ENCODE data around the gene SGCA. TPM values are rescaled to one million over a fixed set of nuclear protein-coding genes. Genes with fewer than 3 reads are reported as not detected.

SGCA gene
- total RNA-seq, 2 experiments from 2014 or later: 0.34 TPM; not detected in 1

DNA sequence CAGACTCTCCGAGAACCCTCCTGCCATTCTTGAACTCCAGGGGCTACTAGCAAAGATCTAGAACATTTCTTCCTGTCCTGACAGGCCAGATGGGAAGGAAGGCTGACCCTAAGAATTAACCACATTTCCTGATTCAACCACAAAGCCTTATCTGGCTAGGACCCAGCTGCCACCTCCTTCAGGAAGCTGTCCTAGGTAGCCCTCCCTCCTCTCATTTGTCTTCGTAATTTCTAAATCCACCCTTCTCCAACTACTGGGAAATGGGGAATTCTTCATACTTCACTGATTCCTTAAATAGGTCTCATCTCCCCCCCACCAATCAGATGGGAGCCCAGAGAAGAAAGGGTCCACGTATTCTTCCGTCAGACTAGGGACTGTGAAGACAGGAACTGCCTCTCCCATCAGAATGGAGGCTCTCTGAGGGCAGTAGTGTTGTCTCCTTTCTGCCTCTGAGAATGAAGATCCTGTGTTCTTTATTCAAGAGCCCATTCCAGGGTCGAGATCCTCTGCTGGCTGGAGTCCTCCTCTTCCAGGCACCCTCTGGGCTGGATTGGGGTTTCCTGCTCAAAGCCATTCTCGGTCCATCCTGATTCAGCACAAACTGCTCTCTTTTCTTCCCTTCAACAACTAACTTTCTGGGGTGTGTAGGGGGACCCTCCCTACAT is 38.0 kb upstream of the SGCA start:
- no peak for ATAC-seq
- TF ChIP-seq, protein P1, sequence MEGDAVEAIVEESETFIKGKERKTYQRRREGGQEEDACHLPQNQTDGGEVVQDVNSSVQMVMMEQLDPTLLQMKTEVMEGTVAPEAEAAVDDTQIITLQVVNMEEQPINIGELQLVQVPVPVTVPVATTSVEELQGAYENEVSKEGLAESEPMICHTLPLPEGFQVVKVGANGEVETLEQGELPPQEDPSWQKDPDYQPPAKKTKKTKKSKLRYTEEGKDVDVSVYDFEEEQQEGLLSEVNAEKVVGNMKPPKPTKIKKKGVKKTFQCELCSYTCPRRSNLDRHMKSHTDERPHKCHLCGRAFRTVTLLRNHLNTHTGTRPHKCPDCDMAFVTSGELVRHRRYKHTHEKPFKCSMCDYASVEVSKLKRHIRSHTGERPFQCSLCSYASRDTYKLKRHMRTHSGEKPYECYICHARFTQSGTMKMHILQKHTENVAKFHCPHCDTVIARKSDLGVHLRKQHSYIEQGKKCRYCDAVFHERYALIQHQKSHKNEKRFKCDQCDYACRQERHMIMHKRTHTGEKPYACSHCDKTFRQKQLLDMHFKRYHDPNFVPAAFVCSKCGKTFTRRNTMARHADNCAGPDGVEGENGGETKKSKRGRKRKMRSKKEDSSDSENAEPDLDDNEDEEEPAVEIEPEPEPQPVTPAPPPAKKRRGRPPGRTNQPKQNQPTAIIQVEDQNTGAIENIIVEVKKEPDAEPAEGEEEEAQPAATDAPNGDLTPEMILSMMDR (IDR thresholded peaks at IDR 0.05): no peak
- intact Hi-C loops (cut with micrococcal nuclease): no loop called here
- peaks cover 23% of the 10 kb centered on the region for H3K27me3 Mint-ChIP-seq
- H3K4me1 Mint-ChIP-seq (ENCODE audit: low read depth): peaks cover 22% of the 10 kb centered on the region
- ChIA-PET CTCF (interaction anchor here (0.6 to 4.6 kb wide), 3 partner anchors 11 to 307 kb away, joined by 3 to 24 read pairs (median 9); no protein-coding TSS in a partner anchor), POLR2A (interaction anchor here (0.6 kb wide), 1 partner anchor 13 kb away, joined by 3 read pairs; no protein-coding TSS in a partner anchor)
- H3K4me3 Mint-ChIP-seq: no peak overlapping the region
- no peaks in the 10 kb centered on the region for H3K9me3 Mint-ChIP-seq
- H3K27ac Mint-ChIP-seq: no peak overlapping the region
- peaks cover 4% of the 10 kb centered on the region for H3K36me3 Mint-ChIP-seq (ENCODE audit: low read depth)
- no peak for DNase-seq

DNA sequence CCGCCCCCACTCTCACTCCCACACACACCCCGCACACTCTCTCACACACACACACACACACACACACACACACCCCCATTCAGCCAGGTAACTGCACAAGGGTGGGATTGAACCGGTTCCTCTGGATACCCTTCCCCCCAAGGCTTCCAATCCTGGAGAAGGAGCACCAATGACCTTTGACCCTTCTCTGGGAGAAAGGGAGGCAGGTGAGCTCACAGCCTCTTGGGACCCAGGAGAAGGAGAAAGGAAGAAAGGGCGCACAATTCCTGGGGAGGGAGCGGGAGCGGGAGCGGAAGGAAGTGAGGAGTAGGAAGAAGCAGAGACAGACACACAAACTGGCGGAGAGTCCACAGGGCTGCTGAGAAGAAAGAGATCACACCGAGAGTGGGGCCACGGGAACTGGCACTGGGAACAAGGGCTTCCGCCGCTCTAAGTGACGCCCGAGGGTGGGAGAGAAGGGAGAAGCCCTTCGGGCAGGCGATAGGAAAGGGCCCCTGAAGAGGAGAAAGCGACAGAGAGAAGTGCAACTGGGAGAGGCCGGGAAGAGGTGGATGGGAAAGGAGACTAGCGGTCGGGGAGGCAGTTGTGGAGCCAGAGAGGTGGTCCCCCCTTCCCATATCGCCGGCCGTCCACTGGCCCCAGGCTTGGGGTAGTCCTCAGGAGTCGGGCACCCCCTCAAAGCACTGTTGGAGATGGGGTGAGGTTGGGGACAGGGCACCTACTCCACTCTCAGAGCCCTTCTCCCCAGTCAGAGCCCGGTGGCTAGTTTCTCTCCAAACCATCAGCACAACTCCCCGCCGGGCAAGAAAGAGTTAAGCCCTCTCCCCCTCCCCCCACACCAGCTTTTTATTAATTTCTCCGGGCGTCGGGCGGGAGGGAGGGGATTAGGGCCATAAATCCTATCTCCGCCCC is 37.1 kb upstream of the SGCA start:
- no peaks in the 10 kb centered on the region for H3K9me3 Mint-ChIP-seq

DNA sequence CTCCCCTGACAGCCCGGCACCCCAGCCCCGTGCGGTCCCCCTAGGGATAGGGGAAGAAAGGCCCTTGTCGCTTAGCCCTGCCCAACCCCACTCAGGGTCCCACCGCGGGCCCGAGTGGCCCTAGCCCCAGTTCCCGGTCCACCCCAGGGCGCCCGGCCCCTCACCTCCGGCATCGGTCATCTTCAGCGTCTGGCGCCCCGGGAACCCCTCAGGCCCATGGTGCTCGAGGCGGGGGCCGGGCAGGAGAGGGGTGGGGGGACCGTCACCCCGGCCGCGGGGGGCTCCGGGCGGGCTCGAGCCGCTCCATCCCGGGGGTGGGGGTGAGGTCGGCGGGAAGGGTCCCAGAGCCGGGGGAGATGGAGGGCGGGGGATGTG is 36.5 kb upstream of the SGCA start:
- CTCF ChIA-PET: interaction anchor here (1.7 to 3.0 kb wide), 4 partner anchors 11 to 32 kb away, joined by 5 to 23 read pairs (median 11); partner anchors contain the start of gene PPP1R9B
- peaks cover 4% of the 10 kb centered on the region for H3K36me3 Mint-ChIP-seq (ENCODE audit: low read depth)
- POLR2A ChIA-PET: no interaction called here

More for the DNA sequence above, 37.1 kb upstream of the SGCA start:
- intact Hi-C loops (cut with micrococcal nuclease): no loop called here
- DNase-seq (no peak), ATAC-seq (no peak)
- CTCF ChIA-PET: interaction anchor here (0.6 to 4.6 kb wide), 2 partner anchors 13 kb away, joined by 3 to 24 read pairs; no protein-coding TSS in a partner anchor
- peak overlapping the region; percentile 9 for H3K4me3 Mint-ChIP-seq
- no peak overlapping the region for H3K27ac Mint-ChIP-seq
- peaks cover 23% of the 10 kb centered on the region for H3K27me3 Mint-ChIP-seq
- POLR2A ChIA-PET: interaction anchor here (0.6 kb wide), 1 partner anchor 12 kb away, joined by 3 read pairs; no protein-coding TSS in a partner anchor
- peaks cover 22% of the 10 kb centered on the region for H3K4me1 Mint-ChIP-seq (ENCODE audit: low read depth)
- TF ChIP-seq, protein P1 (IDR thresholded peaks at IDR 0.05): no peak
- H3K36me3 Mint-ChIP-seq (ENCODE audit: low read depth): peaks cover 4% of the 10 kb centered on the region

DNA sequence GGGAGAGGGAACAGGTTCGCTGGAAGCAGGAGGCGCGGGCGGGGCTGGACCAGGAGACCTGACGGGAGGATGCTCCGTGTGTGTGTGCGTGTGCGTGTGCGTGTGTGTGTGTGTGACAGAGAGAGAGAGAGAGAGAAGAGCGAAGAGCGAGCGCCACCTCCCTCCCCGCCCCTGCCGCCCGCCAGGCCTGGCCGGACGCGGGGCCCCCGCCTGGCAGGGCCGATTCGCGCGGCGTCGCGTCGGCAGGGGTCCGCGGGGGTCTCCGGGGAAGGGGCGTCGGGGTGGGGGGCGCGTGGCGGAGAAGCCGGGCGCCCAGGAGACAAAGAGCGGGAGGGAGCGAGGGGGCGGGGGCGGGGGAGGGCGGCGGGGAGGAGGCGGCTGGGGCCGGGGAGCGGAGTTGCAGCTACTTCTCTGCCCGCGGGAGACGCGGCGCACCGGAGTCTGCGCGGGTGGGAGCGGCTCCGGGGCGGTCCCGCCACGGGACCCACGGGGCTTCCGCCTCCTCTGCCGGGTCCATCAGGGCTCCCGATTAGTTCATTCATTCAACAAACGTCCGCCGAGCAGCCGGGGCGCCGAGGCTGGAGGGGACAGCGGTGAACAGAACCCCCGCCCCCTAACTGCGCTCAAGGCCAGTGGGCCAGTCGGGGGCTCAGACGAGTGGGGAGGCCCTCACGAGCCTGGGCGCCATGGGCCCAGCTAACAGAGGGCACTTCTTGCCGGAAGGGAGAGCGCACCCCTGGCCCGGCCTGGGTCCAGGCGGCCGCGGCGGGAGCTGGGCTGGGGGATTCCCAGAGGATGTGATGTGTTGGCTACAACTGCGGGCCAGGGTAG is 35.9 kb upstream of the SGCA start, which contains the start of gene SAMD14:
Gene SAMD14 (minus strand): TSS at position 433 of the 831 bp plus-strand sequence. CDS start 5,201 bp downstream, outside the sequence.
- peaks cover 4% of the 10 kb centered on the region for H3K36me3 Mint-ChIP-seq (ENCODE audit: low read depth)
- ChIA-PET CTCF (interaction anchor here (1.0 to 3.4 kb wide), 8 partner anchors 10 to 73 kb away, joined by 3 to 23 read pairs (median 8); partner anchors contain the start of gene PPP1R9B), POLR2A (interaction anchor here (0.9 to 3.3 kb wide), 6 partner anchors 9 to 40 kb away, joined by 3 to 9 read pairs (median 5); no protein-coding TSS in a partner anchor)
- DNase-seq: peak; percentile 61
- intact Hi-C loops (cut with micrococcal nuclease): no loop called here
- H3K27me3 Mint-ChIP-seq: peaks cover 23% of the 10 kb centered on the region
- H3K4me3 Mint-ChIP-seq: peak within 1 kb of the TSS; percentile 58
- ATAC-seq: peak; percentile 53
- peaks cover 22% of the 10 kb centered on the region for H3K4me1 Mint-ChIP-seq (ENCODE audit: low read depth)
- no peaks in the 10 kb centered on the region for H3K9me3 Mint-ChIP-seq
- H3K27ac Mint-ChIP-seq: peak within 1 kb of the TSS; percentile 62
- TF ChIP-seq, protein P1 (IDR thresholded peaks at IDR 0.05): no peak

More for the DNA sequence above, 36.5 kb upstream of the SGCA start:
- DNase-seq (no peak), ATAC-seq (no peak)
- Mint-ChIP-seq H3K9me3 (no peaks in the 10 kb centered on the region), H3K27ac (no peak overlapping the region), H3K4me3 (peak overlapping the region; percentile 46), H3K4me1 (ENCODE audit: low read depth) (peaks cover 22% of the 10 kb centered on the region), H3K27me3 (peaks cover 23% of the 10 kb centered on the region)
- intact Hi-C loops (cut with micrococcal nuclease): no loop called here
- TF ChIP-seq, protein P1 (IDR thresholded peaks at IDR 0.05): no peak
